RWPE1 (cell line): ENCODE data around the gene ME3.
A peak's percentile ranks its signal among the peaks of the same experiment; 100 is the strongest.

Source experiments
- CTCF ChIA-PET: fragments of 350-600 bp; sonication (Branson Sonifier 250); formaldehyde crosslinking; extraction: SDS; loops from one replicate; lab custom pipeline; 2021; lab: Yijun Ruan, JAX
- POLR2A ChIA-PET: fragments of 400-600 bp; formaldehyde crosslinking; extraction: SDS; loops from one replicate; lab custom pipeline; 2020; ENCODE audit warnings: antibody characterized with exemption; ENCODE audit not compliant: low non-redundant PET; lab: Yijun Ruan, JAX
- DNase-seq: peaks from one replicate; pipeline ENCODE4 v3.0.0; 2012; ENCODE audit warnings: low spot score
- H3K27ac ChIP-seq: fragments of 450-650 bp; 2 replicates; pipeline ENCODE4 v1.5.1; 2017
- TF ChIP-seq, protein P1 (sequence below): fragments of 450-650 bp; conservative IDR thresholded peaks from 2 replicates; pipeline ENCODE4 v1.5.1; 2017; ENCODE audit warnings: low read depth, mild to moderate bottlenecking

Gene ME3

DNA sequence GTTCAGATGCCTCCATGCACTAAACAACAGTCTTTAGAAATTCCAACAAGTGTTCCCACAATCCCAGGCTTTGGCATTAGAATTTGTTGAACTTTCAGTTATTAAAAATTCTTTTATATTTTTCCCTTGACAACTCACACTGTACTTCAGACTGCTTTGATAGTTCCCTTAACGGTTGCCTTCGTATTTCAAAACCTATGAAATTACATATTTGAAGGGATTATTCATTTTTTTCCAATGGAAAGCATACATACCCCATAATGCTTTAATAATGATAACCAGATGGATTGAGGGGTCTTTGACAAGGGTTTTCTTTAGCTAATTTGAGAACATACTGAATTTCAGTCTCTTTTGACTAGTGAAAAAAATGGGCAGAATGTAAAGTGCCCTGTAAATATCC, 76.5 kb downstream of the ME3 start:
- TF ChIP-seq, protein P1, sequence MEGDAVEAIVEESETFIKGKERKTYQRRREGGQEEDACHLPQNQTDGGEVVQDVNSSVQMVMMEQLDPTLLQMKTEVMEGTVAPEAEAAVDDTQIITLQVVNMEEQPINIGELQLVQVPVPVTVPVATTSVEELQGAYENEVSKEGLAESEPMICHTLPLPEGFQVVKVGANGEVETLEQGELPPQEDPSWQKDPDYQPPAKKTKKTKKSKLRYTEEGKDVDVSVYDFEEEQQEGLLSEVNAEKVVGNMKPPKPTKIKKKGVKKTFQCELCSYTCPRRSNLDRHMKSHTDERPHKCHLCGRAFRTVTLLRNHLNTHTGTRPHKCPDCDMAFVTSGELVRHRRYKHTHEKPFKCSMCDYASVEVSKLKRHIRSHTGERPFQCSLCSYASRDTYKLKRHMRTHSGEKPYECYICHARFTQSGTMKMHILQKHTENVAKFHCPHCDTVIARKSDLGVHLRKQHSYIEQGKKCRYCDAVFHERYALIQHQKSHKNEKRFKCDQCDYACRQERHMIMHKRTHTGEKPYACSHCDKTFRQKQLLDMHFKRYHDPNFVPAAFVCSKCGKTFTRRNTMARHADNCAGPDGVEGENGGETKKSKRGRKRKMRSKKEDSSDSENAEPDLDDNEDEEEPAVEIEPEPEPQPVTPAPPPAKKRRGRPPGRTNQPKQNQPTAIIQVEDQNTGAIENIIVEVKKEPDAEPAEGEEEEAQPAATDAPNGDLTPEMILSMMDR, result no peak
- POLR2A ChIA-PET, result no interaction called here
- no peak for DNase-seq
- CTCF ChIA-PET, result interaction anchor here (1.9 kb wide), 1 partner anchor 12 kb away, joined by 8 read pairs; no protein-coding TSS in a partner anchor
- peak overlapping the region; percentile 37; the same call in 1 of the 2 replicates for H3K27ac ChIP-seq

GRCh38 chr11:86595451-86595850, 77.0 kb downstream of the ME3 start:
- ChIA-PET POLR2A (no interaction called here), CTCF (interaction anchor here (0.6 to 1.9 kb wide), 3 partner anchors 13 to 71 kb away, joined by 3 to 8 read pairs (median 3); no protein-coding TSS in a partner anchor)
- H3K27ac ChIP-seq, result peak overlapping the region; percentile 37; the same call in 1 of the 2 replicates
- DNase-seq, result no peak
- TF ChIP-seq, protein P1, result no peak

DNA sequence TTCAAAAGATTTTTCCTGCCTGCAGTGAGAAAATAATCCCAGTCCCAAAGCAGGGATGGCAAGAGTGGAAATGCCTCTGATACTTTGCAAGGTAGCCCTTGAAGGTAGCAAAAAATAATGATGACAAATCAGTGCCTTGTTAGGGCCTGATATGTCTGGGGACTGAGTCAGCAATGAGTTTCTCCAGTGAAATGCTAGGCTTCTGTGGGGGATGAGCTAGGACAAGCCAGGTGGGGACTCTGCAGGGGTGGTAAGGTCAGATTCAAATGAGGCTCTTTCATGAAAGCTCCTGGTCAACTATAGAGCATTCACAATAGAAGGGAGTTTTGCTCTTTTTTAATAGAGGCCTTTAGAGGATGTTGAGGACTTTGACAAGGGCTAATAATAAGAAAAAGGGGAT, 77.7 kb downstream of the ME3 start:
- CTCF ChIA-PET, result interaction anchor here (0.7 to 0.9 kb wide), 2 partner anchors 8 to 14 kb away, joined by 3 read pairs; no protein-coding TSS in a partner anchor
- TF ChIP-seq, protein P1, result no peak
- POLR2A ChIA-PET, result no interaction called here
- no peak overlapping the region for H3K27ac ChIP-seq
- peak; percentile 56 for DNase-seq

- ChIA-PET CTCF (no interaction called here), POLR2A (no interaction called here)
- TF ChIP-seq, protein P1, result no peak
- no peak for DNase-seq
- H3K27ac ChIP-seq, result no peak overlapping the region
These were observed 78.6 kb downstream of the ME3 start for GRCh38 chr11:86593833-86594232.

DNA sequence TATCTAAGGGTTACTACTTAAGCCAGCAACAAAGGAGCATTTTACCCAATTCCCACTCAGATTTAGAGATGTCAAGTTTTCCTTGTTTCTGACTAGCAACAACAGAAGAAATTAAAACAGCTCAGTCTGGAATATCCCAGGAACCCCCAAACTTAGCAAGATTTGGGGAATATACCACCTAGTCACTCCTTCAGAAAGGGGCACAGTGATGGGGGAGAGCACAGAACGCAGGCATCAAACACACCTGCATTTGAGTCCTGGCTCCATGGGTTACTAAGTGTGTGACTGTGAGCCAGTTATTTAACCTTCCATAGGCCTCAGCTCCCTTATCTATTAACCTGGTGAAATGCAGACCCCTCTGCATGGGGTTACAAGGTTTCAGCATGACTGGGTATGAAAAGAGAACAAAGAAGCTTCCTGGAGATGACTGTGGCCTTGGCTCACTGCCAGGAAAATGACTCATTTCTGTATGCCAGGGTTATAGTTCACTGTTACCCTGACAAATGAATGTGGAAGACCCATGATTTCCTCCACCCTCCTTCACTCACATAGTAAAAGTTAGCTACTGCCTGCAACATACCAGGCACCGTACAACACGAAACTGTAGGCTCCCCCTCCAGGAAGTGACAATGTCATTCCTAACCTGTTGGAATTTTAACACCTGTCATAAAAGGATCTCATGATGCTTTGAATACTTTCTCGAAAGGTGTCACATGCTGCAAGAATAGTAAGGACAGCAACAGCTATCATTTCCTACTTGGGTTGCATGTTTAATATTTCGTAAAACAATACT, 79.6 kb downstream of the ME3 start:
- POLR2A ChIA-PET, result no interaction called here
- DNase-seq, result peak; percentile 87

DNA sequence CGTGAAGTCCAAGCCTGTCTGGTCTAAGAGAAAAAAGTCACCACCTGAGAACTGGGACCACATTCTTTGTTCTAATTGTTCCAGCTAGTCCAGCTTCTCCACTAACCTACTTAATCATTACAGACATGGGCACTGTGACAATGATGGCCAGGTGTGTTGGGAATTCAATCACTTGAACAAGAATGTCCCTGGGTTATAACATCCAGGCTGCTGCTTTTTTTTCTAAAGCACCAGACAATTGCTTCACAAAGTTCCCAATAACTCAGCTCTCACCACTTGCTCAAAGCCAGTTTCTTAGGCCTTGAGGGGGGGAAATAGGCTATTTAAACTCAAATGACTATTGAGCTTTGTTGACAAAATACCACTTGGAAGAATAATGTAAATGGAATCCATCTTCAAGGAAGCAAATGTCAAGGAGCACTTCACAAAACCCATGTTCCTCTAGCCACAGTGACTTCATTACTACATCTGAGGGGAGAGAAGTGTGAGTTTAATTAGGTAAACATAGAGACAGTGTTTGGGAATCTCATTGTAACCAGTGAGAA, 80.3 kb downstream of the ME3 start:
- POLR2A ChIA-PET, result no interaction called here
- CTCF ChIA-PET, result no interaction called here
- no peak overlapping the region for H3K27ac ChIP-seq

More for the DNA sequence above, 79.6 kb downstream of the ME3 start:
- CTCF ChIA-PET, result interaction anchor here (0.6 kb wide), 2 partner anchors 24 to 1730 kb away, joined by 3 to 10 read pairs; no protein-coding TSS in a partner anchor
- no peak overlapping the region for H3K27ac ChIP-seq
- TF ChIP-seq, protein P1, result no peak

More for the DNA sequence above, 80.3 kb downstream of the ME3 start:
- TF ChIP-seq, protein P1, result no peak
- DNase-seq, result no peak
